Endodermal cell (in vitro differentiated cells): ENCODE results near the gene SYNDIG1L. TPM values are rescaled to one million over a fixed set of nuclear protein-coding genes. Genes with fewer than 3 reads are reported as not detected.
A peak's percentile ranks its signal among the peaks of the same experiment; 100 is the strongest.

Experiments used
- DNase-seq: peaks from one replicate; pipeline ENCODE4 v3.0.0-alpha.2; 2017
- H3K27ac ChIP-seq: 2 replicates; pipeline ENCODE4 v1.5.1; 2013; ENCODE audit warnings: mild to moderate bottlenecking, low read depth, low read length, moderate library complexity
- H3K27me3 ChIP-seq: 2 replicates; pipeline ENCODE4 v1.6.1; 2013; ENCODE audit warnings: mild to moderate bottlenecking, low read length, moderate library complexity; ENCODE audit not compliant: insufficient read depth, control insufficient read depth, poor library complexity, severe bottlenecking
- H3K36me3 ChIP-seq: 2 replicates; pipeline ENCODE4 v1.7.0; 2013; ENCODE audit warnings: mild to moderate bottlenecking, low read length, moderate library complexity; ENCODE audit not compliant: control insufficient read depth, insufficient read depth
- H3K4me1 ChIP-seq: one replicate; pipeline ENCODE4 v1.7.0; 2013; ENCODE audit warnings: low read length; ENCODE audit not compliant: control insufficient read depth, insufficient read depth
- H3K4me3 ChIP-seq: 2 replicates; pipeline ENCODE4 v1.5.1; 2013; ENCODE audit warnings: mild to moderate bottlenecking, low read length, moderate library complexity
- H3K9ac ChIP-seq: 2 replicates; pipeline ENCODE4 v1.6.1; 2013; ENCODE audit warnings: mild to moderate bottlenecking, low read length, moderate library complexity; ENCODE audit not compliant: poor library complexity, severe bottlenecking; ENCODE audit errors: extremely low read depth
- H3K9me3 ChIP-seq: 2 replicates; pipeline ENCODE4 v1.6.1; 2013; ENCODE audit warnings: mild to moderate bottlenecking, low read length, moderate library complexity; ENCODE audit not compliant: control insufficient read depth
- H3K27ac Mint-ChIP-seq: 2 replicates; pipeline ENCODE4 v1.8.0; 2020; ENCODE audit warnings: mixed read lengths
- H3K27me3 Mint-ChIP-seq: 2 replicates; pipeline ENCODE4 v1.8.0; 2021; ENCODE audit warnings: mild to moderate bottlenecking, mixed read lengths; ENCODE audit not compliant: insufficient read depth
- H3K36me3 Mint-ChIP-seq: 2 replicates; pipeline ENCODE4 v1.8.0; 2020; ENCODE audit warnings: low read depth, mixed read lengths
- H3K4me1 Mint-ChIP-seq: 2 replicates; pipeline ENCODE4 v1.8.0; 2020; ENCODE audit warnings: mixed read lengths
- H3K4me3 Mint-ChIP-seq: 2 replicates; pipeline ENCODE4 v1.8.0; 2020; ENCODE audit warnings: mild to moderate bottlenecking, moderate library complexity, mixed read lengths
- H3K9me3 Mint-ChIP-seq: 2 replicates; pipeline ENCODE4 v1.8.0; 2020; ENCODE audit warnings: mild to moderate bottlenecking, mixed read lengths
- WGBS, 2 experiments: methylation state at CpG; one replicate each; pipeline versions ENCODE4 v1.1.5 to v1.1.7; 2013; ENCODE audit warnings: missing lambda C conversion rate in 2 of 2, mixed read lengths in 1 of 2; ENCODE audit not compliant: insufficient coverage in 1 of 2, insufficient read length in 1 of 2; 5-methylcytosine and 5-hydroxymethylcytosine counted together
- total RNA-seq, 2 donors: library from RNA; stranded (reverse); fragmentation: NEBNext Ultra II Directional in 1 of 2; extraction: Animal tissue kit (Norgen Biotek cat#: 25700) in 1 of 2; gene quantifications; 2 replicates in 1 of 2; 3 replicates in 1 of 2; pipeline ENCODE4 v1.2.1, GENCODE V29; 2021
- TF ChIP-seq, protein P1 (sequence below): fragments of 200-600 bp; sonication (generic); conservative IDR thresholded peaks from 2 replicates; pipeline ENCODE4 v1.5.0; 2021; ENCODE audit warnings: antibody characterized with exemption, mild to moderate bottlenecking

The SYNDIG1L gene
- total RNA-seq, 2 donors from 2014 or later = 2.0 to 4.1 TPM

- Histone ChIP-seq H3K4me1 (peaks cover 3% of the 10 kb centered on the region), H3K9ac (no peak overlapping the region), H3K27me3 (no peaks in the 10 kb centered on the region), H3K9me3 (peaks cover 5% of the 10 kb centered on the region), H3K27ac (no peak overlapping the region), H3K4me3 (no peak overlapping the region), H3K36me3 (no peaks in the 10 kb centered on the region)
- no peaks in the 10 kb centered on the region for H3K36me3 Mint-ChIP-seq
- DNase-seq = peak; percentile 77
- no peaks in the 10 kb centered on the region for H3K9me3 Mint-ChIP-seq
- TF ChIP-seq, protein P1, sequence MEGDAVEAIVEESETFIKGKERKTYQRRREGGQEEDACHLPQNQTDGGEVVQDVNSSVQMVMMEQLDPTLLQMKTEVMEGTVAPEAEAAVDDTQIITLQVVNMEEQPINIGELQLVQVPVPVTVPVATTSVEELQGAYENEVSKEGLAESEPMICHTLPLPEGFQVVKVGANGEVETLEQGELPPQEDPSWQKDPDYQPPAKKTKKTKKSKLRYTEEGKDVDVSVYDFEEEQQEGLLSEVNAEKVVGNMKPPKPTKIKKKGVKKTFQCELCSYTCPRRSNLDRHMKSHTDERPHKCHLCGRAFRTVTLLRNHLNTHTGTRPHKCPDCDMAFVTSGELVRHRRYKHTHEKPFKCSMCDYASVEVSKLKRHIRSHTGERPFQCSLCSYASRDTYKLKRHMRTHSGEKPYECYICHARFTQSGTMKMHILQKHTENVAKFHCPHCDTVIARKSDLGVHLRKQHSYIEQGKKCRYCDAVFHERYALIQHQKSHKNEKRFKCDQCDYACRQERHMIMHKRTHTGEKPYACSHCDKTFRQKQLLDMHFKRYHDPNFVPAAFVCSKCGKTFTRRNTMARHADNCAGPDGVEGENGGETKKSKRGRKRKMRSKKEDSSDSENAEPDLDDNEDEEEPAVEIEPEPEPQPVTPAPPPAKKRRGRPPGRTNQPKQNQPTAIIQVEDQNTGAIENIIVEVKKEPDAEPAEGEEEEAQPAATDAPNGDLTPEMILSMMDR = no peak
- WGBS, 2 experiments = 49 to 56% methylated on average over 1 to 2 of the region's 3 CpGs
- H3K27me3 Mint-ChIP-seq = peaks cover 2% of the 10 kb centered on the region
- H3K27ac Mint-ChIP-seq = peak overlapping the region; percentile 45
- H3K4me3 Mint-ChIP-seq = no peak overlapping the region
- peaks cover 25% of the 10 kb centered on the region for H3K4me1 Mint-ChIP-seq
These were observed 18.9 kb upstream of the SYNDIG1L start for GRCh38 chr14:74444866-74445265.

- Histone ChIP-seq H3K4me3 (no peak overlapping the region), H3K9ac (no peak overlapping the region), H3K9me3 (peaks cover 4% of the 10 kb centered on the region), H3K27me3 (no peaks in the 10 kb centered on the region), H3K36me3 (no peaks in the 10 kb centered on the region), H3K27ac (no peak overlapping the region), H3K4me1 (peaks cover 10% of the 10 kb centered on the region)
- TF ChIP-seq, protein P1 = no peak
- Mint-ChIP-seq H3K4me3 (no peak overlapping the region), H3K27ac (peak overlapping the region; percentile 11), H3K9me3 (no peaks in the 10 kb centered on the region), H3K36me3 (no peaks in the 10 kb centered on the region), H3K4me1 (peaks cover 37% of the 10 kb centered on the region), H3K27me3 (no peaks in the 10 kb centered on the region)
- peak; percentile 33 for DNase-seq
These were observed 16.7 kb upstream of the SYNDIG1L start for GRCh38 chr14:74442757-74443156.

DNA sequence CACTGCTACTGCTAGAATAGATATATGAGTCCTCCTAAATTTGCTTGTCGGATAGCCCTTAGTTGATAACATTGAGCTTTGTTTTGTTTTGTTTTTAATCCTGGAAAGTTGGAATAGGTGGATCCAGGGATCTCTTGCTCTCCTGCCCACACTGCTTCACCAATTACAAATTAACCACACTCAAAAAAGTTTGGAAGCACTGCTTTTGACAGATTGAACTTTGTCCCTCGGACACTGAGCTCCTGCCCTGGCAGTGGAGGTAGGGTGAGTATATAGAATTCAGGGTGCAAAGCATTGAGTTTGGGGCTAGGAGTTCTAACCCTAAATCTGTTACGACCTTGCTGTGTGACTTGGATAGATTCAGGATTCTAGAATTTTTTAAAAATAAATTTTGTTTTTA, 15.1 kb upstream of the SYNDIG1L start:
- TF ChIP-seq, protein P1 = no peak
- Histone ChIP-seq H3K4me1 (peaks cover 11% of the 10 kb centered on the region), H3K4me3 (no peak overlapping the region), H3K9ac (no peak overlapping the region), H3K9me3 (no peaks in the 10 kb centered on the region), H3K27ac (no peak overlapping the region), H3K36me3 (no peaks in the 10 kb centered on the region), H3K27me3 (no peaks in the 10 kb centered on the region)
- no peaks in the 10 kb centered on the region for H3K27me3 Mint-ChIP-seq
- no peak overlapping the region for H3K4me3 Mint-ChIP-seq
- H3K36me3 Mint-ChIP-seq = no peaks in the 10 kb centered on the region
- H3K4me1 Mint-ChIP-seq = peaks cover 46% of the 10 kb centered on the region
- peak; percentile 16 for DNase-seq
- peak overlapping the region; percentile 38 for H3K27ac Mint-ChIP-seq
- H3K9me3 Mint-ChIP-seq = no peaks in the 10 kb centered on the region
- WGBS, 2 experiments = 95% methylated on average over 3 of the region's 3 CpGs; no CpG with 5 or more reads in 1 of the 2 experiments
